OCI-LY1 (cell line): ENCODE results near the gene FRS2.

Source experiments
- H2AFZ ChIP-seq: fragments of 200-600 bp; sonication (generic), shearing (Covaris generic); 2 replicates; pipeline ENCODE4 v1.6.0; 2014; ENCODE audit warnings: antibody characterized with exemption, mild to moderate bottlenecking, low read length
- H3F3A ChIP-seq: fragments of 200-600 bp; sonication (generic), shearing (Covaris generic); 2 replicates; pipeline ENCODE4 v1.6.0; 2014; ENCODE audit warnings: mild to moderate bottlenecking, antibody characterized with exemption, low read length, moderate library complexity; ENCODE audit not compliant: insufficient read depth
- H3K27ac ChIP-seq: fragments of 200-600 bp; sonication (generic); 2 replicates; pipeline ENCODE4 v1.5.1; 2014; ENCODE audit warnings: low read length, mixed run types, mild to moderate bottlenecking, low read depth; ENCODE audit not compliant: poor library complexity, severe bottlenecking
- H3K27me3 ChIP-seq: fragments of 200-600 bp; sonication (generic); 2 replicates; pipeline ENCODE4 v1.6.0; 2014; ENCODE audit warnings: antibody characterized with exemption, mild to moderate bottlenecking, low read length, moderate library complexity; ENCODE audit not compliant: insufficient read depth
- H3K36me3 ChIP-seq: fragments of 200-600 bp; sonication (generic); 2 replicates; pipeline ENCODE4 v1.6.1; 2014; ENCODE audit warnings: mild to moderate bottlenecking, antibody characterized with exemption, low read length, moderate library complexity, mixed read lengths; ENCODE audit not compliant: insufficient read depth
- H3K4me1 ChIP-seq: fragments of 200-600 bp; sonication (generic); 2 replicates; pipeline ENCODE4 v1.5.1; 2014; ENCODE audit warnings: mild to moderate bottlenecking, low read length, moderate library complexity; ENCODE audit not compliant: insufficient read depth, severe bottlenecking
- H3K4me2 ChIP-seq: fragments of 200-600 bp; sonication (generic), shearing (Covaris generic); 2 replicates; pipeline ENCODE4 v1.6.1; 2014; ENCODE audit warnings: low read length
- H3K4me3 ChIP-seq: fragments of 200-600 bp; sonication (generic); 2 replicates; pipeline ENCODE4 v1.5.1; 2014; ENCODE audit warnings: low read length, low read depth, mild to moderate bottlenecking, mixed read lengths; ENCODE audit not compliant: poor library complexity, severe bottlenecking
- H3K79me2 ChIP-seq: fragments of 200-600 bp; shearing (Covaris generic); 2 replicates; pipeline ENCODE4 v1.6.1; 2016; ENCODE audit warnings: mixed run types, low read length, mixed read lengths; ENCODE audit not compliant: insufficient read depth
- H3K9ac ChIP-seq: fragments of 200-600 bp; sonication (generic), shearing (Covaris generic); 2 replicates; pipeline ENCODE4 v1.6.1; 2014; ENCODE audit warnings: mild to moderate bottlenecking, low read length, mixed read lengths
- H3K9me2 ChIP-seq: fragments of 200-600 bp; sonication (generic), shearing (Covaris generic); 2 replicates; pipeline ENCODE4 v1.6.1; 2014; ENCODE audit warnings: low read depth, mild to moderate bottlenecking, low read length, mixed read lengths
- H3K9me3 ChIP-seq: fragments of 200-600 bp; shearing (Covaris generic); 2 replicates; pipeline ENCODE4 v1.6.1; 2014; ENCODE audit warnings: low read length, mixed read lengths
- H4K20me1 ChIP-seq: fragments of 200-600 bp; sonication (generic), shearing (Covaris generic); 2 replicates; pipeline ENCODE4 v1.6.0; 2016; ENCODE audit warnings: mild to moderate bottlenecking, low read length; ENCODE audit not compliant: insufficient read depth
- EZH2 ChIP-seq: fragments of 200-600 bp; sonication (generic), shearing (Covaris generic); IDR thresholded peaks from 2 replicates; pipeline ENCODE4 v1.8.0; 2017; ENCODE audit warnings: borderline replicate concordance, mixed run types, mild to moderate bottlenecking, antibody characterized with exemption, low read length, moderate library complexity, mixed read lengths
- TF ChIP-seq, protein P1 (sequence below): fragments of 200-600 bp; sonication (generic), shearing (Covaris generic); IDR thresholded peaks from 2 replicates; pipeline ENCODE4 v1.5.1; 2017; ENCODE audit warnings: mild to moderate bottlenecking, antibody characterized with exemption, low read length, moderate library complexity, mixed read lengths

Gene FRS2

GRCh38 chr12:69616025-69616424, 145.8 kb downstream of the FRS2 start:
- H3K36me3 ChIP-seq = no peaks in the 10 kb centered on the region; the same call in 1 of the 2 replicates
- no peaks in the 10 kb centered on the region for H3K79me2 ChIP-seq
- no peaks in the 10 kb centered on the region for H3F3A ChIP-seq
- TF ChIP-seq EZH2 = no peak
- TF ChIP-seq, protein P1, sequence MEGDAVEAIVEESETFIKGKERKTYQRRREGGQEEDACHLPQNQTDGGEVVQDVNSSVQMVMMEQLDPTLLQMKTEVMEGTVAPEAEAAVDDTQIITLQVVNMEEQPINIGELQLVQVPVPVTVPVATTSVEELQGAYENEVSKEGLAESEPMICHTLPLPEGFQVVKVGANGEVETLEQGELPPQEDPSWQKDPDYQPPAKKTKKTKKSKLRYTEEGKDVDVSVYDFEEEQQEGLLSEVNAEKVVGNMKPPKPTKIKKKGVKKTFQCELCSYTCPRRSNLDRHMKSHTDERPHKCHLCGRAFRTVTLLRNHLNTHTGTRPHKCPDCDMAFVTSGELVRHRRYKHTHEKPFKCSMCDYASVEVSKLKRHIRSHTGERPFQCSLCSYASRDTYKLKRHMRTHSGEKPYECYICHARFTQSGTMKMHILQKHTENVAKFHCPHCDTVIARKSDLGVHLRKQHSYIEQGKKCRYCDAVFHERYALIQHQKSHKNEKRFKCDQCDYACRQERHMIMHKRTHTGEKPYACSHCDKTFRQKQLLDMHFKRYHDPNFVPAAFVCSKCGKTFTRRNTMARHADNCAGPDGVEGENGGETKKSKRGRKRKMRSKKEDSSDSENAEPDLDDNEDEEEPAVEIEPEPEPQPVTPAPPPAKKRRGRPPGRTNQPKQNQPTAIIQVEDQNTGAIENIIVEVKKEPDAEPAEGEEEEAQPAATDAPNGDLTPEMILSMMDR = no peak
- no peak overlapping the region for H3K4me2 ChIP-seq
- H3K9me3 ChIP-seq = no peaks in the 10 kb centered on the region
- 0 out of 2 replicates have a peak, but pooled peaks cover 5% of the 10 kb centered on the region for H3K27me3 ChIP-seq
- H3K4me1 ChIP-seq = no peaks in the 10 kb centered on the region
- H4K20me1 ChIP-seq = no peaks in the 10 kb centered on the region
- H3K9ac ChIP-seq = no peak overlapping the region
- no peak overlapping the region for H3K4me3 ChIP-seq
- H2AFZ ChIP-seq = no peak overlapping the region
- no peak overlapping the region for H3K27ac ChIP-seq
- H3K9me2 ChIP-seq = no peaks in the 10 kb centered on the region

DNA sequence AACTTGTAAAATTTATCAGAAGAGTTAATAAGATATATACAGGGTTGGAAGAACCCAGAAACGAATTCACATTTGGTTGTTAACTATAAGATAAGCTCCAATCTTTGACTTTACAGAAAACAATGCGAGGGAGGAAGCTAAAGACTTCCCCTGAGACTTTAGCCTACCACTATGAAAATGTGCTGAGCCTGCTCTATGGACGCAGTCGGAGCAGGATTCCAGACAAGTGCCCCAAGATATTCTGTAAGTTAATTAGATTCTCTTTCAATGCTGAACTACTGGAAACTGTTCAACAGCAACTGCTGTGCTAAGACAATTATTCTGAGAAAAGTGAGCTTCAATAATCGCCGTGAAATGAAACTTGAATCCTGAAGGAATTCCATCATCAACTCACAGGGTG, 148.9 kb downstream of the FRS2 start:
- Histone ChIP-seq H4K20me1 (no peaks in the 10 kb centered on the region), H3K9me2 (no peaks in the 10 kb centered on the region), H3K4me2 (no peak overlapping the region), H3K9ac (no peak overlapping the region), H2AFZ (no peak overlapping the region), H3K27ac (no peak overlapping the region), H3K4me3 (no peak overlapping the region), H3K79me2 (no peaks in the 10 kb centered on the region), H3F3A (no peaks in the 10 kb centered on the region), H3K4me1 (no peaks in the 10 kb centered on the region), H3K9me3 (no peaks in the 10 kb centered on the region), H3K27me3 (0 out of 2 replicates have a peak, but pooled peaks cover 5% of the 10 kb centered on the region), H3K36me3 (no peaks in the 10 kb centered on the region; the same call in 1 of the 2 replicates)
- TF ChIP-seq, protein P1 = no peak
- no peak for TF ChIP-seq EZH2

- TF ChIP-seq EZH2 = no peak
- TF ChIP-seq, protein P1 = no peak
- 0 out of 2 replicates have a peak, but pooled peaks cover 5% of the 10 kb centered on the region for H3K27me3 ChIP-seq
Measured at GRCh38 chr12:69620077-69620476, 149.9 kb downstream of the FRS2 start.

More at GRCh38 chr12:69620077-69620476, 149.9 kb downstream of the FRS2 start:
- H3K36me3 ChIP-seq = no peaks in the 10 kb centered on the region; the same call in 1 of the 2 replicates
- no peak overlapping the region for H3K4me2 ChIP-seq
- no peaks in the 10 kb centered on the region for H3K9me2 ChIP-seq
- no peaks in the 10 kb centered on the region for H3K79me2 ChIP-seq
- H3K9ac ChIP-seq = no peak overlapping the region
- no peak overlapping the region for H2AFZ ChIP-seq
- H4K20me1 ChIP-seq = no peaks in the 10 kb centered on the region
- no peaks in the 10 kb centered on the region for H3K4me1 ChIP-seq
- no peak overlapping the region for H3K27ac ChIP-seq
- no peaks in the 10 kb centered on the region for H3K9me3 ChIP-seq
- H3K4me3 ChIP-seq = no peak overlapping the region
- H3F3A ChIP-seq = no peaks in the 10 kb centered on the region
